ENCODE data around the gene CLIP4.

The CLIP4 gene

DNA sequence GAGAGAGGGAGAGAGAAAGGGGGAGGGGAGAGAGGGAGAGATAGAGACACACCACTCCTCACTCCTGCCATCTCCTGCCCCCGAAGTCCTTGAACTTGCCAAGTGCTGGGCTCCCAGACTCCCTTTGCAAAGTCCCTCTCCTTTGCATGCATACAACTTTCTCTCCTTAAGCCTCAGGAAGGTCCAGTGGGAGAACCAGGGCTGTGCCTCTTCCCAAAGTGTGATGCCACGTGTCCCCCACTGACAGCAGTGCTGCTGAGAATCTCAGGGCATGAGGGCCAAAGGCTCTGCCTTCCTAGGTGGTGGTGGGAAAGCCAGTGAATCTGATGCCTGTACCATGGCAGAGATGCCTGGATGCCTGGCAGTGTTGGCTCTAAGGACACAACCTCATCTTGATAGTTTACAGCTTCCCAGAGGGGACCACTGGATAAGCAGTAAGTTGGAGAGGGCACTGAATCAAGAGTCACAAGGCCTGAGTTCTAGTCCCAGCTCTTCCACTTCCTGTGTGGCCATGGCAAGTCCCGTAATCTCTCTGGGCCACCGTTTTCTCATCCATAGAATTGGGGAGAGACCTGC, 103.4 kb downstream of the CLIP4 start:
- DNase-seq (ENCODE audit: extremely low read depth in 1 of 2, low read depth in 1 of 2): no peak

DNA sequence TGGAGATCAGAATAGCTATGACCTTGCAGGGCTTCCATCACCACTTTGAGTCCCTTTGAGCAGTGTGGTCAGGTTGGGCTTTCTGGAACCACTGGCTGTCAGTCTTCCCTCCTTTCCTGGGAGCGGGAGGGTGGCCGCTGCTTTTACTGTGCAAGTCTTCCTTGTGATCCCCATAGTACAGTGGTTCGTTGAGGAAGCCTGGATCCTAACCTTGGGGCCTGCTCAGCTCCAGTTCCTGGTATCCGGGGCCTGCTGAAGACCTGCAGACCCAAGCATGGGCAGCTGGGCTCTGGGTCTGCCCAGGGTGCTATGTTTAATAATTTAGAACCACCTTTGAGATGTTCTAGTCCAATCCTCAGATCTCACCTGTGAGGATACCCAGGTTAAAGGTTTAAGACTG, 104.2 kb downstream of the CLIP4 start:
- no peak for DNase-seq (ENCODE audit: extremely low read depth in 1 of 2, low read depth in 1 of 2)

DNA sequence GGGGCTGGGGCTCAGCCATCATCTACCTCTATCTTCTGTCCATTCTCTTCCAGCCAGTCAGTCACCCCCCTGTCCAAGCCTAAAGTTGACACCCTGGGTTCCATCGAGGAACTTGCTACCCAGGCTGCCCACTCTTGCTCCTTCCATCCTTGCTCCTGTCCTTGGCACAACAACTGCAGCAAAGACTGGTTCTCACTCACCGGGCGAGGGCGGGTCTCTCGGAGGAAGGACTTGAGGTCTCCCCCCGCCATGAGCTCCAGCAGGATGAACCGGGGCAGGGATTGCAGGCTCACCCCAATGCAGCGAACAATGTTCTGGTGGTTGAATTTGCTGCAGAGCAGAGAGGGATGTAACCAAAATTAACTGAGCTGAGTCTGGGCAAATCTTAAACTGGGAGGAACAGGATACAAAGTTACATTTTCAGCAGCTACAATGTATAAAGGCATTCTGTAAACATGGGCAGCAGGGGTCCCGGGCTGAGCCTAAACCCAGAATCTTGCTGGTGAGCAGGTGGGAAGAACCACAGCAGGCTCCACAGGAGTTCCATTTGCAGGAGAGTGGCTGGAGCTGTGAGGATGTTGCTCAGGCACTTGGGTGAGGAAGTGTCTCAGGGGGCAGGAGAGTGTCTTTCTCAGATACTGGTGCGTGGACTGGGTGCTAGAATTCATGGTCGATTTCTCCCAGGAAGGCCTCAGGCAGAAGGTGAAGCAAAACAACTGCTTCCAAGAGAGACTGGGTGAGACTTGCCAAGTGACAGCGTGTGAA, 105.5 kb downstream of the CLIP4 start:
- no peak for DNase-seq (ENCODE audit: extremely low read depth in 1 of 2, low read depth in 1 of 2)

DNA sequence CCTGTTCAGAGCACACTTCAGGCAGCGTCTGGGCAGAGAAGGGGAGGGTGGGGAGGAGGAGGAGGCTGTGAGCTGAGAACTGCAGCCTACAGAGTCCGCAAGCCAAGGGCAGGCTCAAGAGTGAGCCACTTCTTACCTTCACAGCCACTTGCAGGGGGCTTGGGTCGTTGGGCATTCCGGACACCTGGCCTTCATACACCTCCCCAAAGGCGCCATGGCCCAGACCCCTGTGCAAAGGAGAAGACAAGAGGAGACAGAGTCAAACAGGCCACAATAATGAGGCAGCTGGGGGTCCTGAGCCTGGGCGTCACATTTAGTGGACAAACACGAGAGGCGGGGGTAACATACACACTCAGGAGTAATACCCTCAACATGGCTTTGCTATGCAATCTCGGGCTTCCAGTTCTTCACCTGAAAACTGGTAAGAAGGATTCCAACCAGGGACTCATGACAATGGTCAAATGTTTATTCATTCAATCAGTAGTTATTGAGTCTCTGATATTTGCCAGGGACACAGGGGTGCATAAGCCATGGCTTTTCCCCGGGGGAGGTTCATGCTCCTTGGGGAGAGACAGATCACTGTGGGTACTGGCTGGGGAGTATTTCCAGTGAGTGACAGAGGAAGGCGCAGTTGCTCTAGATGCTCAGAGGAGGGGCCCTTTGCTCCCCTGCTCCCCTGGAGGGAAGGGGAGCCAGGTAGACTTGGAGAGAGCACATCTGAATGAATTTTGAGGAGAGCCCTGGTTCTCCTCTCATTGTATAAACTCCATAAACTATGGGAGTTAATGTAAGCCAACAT, 107.4 kb downstream of the CLIP4 start:
- no peak for DNase-seq (ENCODE audit: extremely low read depth in 1 of 2, low read depth in 1 of 2)

DNA sequence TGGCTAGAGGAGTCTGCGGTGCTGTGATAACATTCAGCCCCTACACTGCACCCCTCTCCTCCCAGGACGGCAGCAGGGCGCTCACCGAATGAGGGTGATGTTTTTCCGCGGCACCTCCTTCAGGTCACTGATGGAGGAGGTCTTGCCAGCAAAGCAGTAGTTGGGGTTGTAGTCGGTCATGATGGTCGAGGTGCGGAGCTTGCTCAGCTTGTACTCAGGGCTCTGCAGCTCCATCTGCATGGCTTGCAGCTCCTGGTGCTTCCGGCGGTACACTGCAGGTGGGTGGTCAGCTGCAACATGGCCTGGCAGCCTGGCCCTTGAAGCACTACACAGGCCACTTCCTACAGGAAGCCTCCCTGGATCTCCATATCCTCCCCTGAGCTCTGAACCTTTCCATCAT, 108.0 kb downstream of the CLIP4 start:
- DNase-seq (ENCODE audit: extremely low read depth in 1 of 2, low read depth in 1 of 2): no peak

DNA sequence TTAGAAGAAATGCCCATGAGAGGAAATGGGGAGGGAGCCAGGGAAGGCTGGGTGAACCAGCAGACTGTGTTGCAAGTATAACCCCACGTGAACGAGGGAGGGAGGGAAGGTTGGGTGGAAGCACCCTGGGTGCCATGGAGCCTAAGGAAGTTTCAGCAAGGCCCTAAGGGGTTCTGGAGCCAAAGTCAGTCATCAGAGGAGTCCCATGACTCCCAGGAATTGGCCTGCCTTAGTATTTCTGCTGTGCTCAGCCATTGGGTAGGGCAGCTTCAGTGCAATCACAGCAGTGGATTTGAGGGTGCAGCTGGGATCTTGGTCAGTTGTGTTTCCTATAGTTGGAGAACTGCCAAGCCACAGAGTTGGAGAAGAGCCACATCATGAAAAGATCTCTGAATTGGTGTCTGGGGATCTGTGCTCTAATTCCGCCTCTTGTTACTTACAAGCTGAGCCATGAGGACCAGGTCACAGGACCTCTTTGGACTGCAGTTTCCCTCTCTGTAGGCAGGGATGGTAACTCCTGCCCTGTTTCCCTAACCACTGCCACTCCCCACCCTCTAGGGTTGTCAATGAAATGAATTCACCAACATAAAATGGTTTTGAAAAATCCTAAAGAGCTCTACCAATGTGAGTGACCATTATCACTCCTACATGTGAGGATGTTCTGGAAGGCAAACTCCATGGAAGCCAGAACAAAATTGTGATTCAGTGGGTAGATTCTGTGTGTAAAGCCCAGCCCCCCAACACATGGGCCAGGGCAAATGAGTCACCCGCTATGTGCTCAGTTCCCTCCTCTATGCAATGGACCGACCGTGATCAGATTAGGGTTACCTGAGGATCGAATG, 108.9 kb downstream of the CLIP4 start:
- no peak for DNase-seq (ENCODE audit: extremely low read depth in 1 of 2, low read depth in 1 of 2)

DNA sequence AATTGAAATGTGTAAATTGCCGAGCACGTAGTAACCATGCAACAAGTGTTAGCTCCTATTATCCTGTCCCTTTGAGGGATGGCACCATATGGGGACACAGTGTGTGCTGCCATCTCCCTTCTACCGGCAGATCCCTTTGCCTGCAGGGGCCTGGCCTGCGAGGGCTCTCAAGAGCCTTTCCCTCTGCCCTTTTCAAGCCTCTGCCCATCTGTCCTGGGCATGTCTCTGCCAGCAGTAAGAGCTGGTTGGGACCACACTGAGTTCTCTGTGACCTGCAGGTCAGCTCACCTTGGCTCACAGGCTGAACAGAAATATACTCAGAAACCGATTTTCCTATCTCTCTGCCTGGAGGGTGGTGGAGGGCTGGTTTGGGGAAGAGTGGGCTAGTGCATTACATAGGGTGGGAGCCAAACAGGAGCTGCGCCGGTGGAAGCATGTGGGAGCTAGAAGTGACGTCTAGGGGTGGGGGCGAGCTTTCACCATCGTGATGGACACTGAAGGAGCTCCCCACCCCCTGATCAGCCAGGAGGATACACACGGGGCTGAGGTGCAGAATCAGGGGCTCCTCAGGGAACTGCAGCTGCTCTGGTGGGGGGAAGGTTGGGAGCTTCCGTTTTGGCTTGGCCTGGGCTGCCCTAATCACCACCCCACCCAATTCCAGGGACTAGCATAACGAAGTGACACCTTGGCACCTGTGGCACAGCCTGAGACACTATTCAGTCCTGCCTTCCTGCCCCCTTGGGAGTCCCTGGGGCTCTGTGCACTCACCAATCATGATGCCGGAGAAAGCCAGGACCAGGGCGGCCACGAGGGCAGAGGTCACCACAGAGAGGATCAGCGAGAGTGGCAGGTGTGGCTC, 109.7 kb downstream of the CLIP4 start:
- no peak for DNase-seq (ENCODE audit: extremely low read depth in 1 of 2, low read depth in 1 of 2)

DNA sequence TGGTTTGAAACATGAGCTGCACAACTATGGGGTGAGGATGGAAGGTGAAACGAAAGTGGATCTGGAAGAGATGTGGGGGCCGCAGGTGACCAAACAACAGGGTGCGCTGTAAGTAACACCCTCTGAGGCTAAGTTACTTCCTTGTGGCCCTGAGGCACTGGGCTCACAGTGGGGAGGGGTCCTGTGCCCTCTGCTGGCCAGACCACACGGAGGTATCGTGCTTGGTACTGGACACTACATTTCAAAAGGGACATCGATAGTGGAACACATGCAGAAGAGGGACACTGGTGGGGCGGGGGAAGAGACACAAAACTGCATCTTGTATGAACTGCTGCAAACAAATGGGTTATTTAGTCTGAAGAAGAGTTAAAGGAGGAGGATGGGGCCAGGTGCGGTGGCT, 110.6 kb downstream of the CLIP4 start:
- no peak for DNase-seq (ENCODE audit: extremely low read depth in 1 of 2, low read depth in 1 of 2)

DNA sequence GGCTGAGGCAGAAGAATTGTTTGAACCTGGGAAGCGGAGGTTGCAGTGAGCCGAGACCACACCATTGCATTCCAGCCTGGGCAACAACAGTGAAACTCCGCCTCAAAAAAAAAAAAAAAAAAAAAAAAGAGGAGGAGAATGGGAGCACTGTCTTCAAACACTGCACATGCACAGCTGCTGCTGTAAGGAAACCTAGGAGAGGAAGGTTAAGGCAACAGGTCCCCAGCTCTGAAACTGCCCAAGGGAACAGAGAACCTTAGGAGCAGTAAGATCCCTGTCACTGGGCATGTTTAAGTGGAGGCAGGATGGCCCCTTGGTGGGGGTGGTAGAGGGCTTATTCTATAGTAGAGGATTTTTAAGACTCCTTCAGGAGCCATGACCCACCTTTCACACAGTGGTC, 111.2 kb downstream of the CLIP4 start:
- DNase-seq (ENCODE audit: extremely low read depth in 1 of 2, low read depth in 1 of 2): no peak

DNA sequence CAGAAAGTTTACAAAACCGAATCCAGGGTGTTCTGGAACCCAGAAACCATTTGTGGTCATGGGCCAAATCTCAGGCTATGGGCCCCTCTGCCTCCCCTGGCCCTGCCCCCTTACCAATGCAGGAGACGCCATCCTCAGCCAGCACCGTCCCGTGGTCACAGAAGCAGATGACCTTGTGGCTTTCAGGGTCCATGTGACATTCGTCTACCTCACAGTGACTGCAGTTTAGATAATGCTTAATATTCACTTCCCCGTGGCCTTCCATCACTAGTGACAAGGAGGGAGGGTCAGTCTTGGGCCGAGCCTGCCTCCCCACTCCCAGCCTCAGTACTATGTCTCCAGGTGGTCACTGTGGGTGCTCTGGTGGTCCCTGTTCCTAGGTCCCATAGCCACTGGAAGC, 111.6 kb downstream of the CLIP4 start:
- DNase-seq (ENCODE audit: extremely low read depth in 1 of 2, low read depth in 1 of 2): no peak

DNA sequence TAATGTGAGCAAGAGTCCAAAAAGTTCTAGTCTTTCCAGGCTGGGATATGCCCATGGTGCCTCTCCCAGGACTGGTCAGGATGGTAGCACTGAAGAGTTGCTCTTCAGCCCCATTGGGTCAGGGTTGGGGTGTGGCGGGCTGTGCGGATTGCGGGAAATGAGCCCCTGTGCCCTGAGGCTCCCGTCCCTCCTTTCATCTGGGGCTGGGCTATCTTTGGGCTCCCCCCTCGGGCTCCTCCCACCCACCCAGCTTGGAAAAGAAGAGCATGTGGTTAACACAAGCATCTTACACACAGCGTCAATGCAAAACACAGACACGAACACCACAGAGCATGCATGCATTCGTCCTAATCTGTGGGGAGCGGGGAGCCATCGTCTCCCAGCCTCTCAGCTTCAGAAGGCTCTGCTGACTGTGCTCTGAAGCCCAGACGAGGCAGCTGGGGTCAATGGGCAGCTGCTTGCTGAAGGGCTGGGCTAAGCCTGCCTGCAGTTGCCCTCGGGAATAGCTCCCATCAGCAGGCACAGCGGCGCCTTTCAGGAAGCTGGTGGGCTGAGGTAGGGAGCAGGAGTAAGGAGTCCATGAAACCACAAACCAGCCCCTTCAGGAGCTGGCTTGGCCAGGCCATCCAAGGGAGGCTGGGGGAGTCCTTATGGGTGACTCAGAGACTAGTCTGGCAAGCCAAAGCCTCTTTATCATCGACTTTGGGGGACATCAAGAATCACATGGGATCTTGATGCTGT, 112.9 kb downstream of the CLIP4 start:
- DNase-seq (ENCODE audit: extremely low read depth in 1 of 2, low read depth in 1 of 2): no peak

DNA sequence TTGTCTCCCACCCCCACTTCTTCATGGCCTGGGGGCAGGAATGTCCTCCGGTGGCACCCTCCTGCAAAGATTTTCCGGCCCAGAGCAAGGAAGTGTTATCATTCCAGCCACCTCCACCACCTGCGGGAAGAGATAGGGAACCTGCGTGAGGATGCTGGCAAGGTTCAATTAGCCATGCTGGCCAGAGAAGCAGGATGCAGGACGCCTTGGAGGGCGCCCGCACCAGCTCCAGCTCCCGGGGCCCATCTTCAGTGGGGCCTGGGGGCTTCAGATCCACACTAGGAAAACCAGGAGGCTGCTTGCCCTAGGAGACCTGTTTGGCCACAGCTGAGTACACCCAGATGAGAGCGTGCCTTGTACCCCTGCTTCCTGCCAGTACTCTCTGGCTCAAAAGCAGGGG, 113.7 kb downstream of the CLIP4 start:
- no peak for DNase-seq (ENCODE audit: extremely low read depth in 1 of 2, low read depth in 1 of 2)

DNA sequence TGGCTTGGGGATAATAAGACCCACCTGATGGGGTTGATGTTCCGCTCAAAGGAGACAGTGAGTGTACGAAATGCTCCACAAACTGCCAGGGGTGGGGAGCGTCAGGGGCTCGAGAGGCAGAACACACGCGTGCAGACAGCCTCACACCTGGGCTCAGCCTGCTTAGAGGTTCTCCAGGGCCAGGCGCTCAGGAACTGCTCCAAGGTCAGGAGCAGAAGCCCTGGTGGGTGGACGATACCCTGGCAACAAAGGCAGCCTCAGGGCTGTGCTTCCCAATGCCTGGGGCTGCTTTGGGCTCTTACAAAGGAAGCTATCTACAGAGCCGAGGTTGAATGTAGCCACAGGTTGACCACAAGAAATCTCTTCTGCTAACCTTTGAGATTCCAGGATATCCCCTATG, 114.4 kb downstream of the CLIP4 start:
- no peak for DNase-seq (ENCODE audit: extremely low read depth in 1 of 2, low read depth in 1 of 2)

DNA sequence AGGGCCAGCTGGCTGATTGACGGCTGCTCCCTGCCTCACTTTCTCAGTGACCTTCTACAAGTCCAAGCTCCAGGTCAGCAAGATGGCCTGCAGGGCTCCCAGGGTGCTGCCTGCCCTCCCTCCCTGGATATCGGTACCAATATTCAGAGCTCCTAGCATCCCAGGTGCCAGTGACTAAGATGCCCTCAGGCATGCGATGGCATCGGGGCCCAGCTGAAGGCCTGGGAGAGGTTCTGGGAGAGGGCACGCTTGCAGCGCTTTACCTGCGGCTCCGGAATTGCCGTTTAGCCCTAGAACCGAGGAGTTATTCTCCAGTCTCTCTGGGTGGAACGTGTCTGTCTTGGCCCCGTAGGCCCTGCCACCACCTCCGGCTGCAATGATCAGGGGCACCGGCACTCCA, 116.8 kb downstream of the CLIP4 start:
- DNase-seq (ENCODE audit: extremely low read depth in 1 of 2, low read depth in 1 of 2): no peak

DNA sequence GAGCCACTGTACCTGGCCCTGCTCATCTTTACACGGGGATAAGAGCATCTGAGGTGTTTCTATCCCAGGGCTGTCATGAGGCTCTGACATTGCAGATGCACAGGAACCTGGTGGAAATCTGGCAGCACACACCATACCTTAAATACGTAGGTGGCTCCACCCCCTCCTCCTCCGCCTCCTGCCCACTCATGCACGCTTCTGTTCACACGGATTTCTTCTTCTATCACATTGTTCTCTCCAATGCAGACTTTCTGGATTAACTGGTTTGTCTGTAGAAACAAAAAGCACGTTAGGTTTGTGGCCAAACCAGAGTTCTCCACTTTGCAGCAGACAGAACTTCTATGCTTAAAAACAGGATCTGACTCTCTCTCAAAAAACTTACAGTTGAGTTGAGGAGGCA, 118.2 kb downstream of the CLIP4 start:
- no peak for DNase-seq (ENCODE audit: extremely low read depth in 1 of 2, low read depth in 1 of 2)

DNA sequence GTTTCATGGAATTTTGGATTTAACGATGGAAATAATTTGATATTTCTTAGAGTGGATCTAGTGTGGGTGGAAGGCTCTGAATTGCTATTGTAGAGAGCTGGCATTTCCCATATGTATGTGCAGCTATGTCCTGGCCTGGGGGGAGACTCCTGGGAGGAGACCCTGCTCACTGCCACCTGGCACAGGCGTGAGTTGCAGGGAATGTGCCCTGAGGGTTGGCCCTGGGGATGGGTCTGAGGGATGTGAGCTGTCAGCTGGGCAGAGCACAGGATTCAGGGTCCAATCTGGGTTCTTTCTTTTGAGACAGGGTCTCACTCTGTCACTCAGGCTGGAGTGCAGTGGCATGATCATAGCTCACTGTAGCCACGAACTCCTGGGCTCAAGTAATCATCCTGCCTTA, 120.2 kb downstream of the CLIP4 start:
- DNase-seq (ENCODE audit: extremely low read depth in 1 of 2, low read depth in 1 of 2): no peak

DNA sequence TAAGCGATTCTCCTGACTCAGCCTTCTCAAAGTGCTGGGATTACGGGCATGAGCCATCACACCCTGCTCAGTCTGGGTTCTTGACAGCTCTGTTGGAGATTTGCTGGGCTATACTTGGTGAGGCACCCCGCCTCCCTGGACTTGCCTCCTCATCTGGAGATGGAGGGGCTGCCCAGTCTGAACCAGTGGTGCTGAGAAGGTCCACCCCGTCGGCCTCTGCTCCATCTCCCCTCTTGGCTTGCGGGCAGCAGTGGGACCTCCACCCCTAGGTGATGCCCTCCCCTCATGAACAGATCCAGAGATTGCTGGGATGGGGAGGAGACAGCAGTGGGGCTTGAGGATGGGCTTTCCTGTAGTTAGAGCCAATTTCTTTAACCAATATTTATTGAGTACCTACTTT, 120.9 kb downstream of the CLIP4 start:
- DNase-seq (ENCODE audit: extremely low read depth in 1 of 2, low read depth in 1 of 2): no peak

DNA sequence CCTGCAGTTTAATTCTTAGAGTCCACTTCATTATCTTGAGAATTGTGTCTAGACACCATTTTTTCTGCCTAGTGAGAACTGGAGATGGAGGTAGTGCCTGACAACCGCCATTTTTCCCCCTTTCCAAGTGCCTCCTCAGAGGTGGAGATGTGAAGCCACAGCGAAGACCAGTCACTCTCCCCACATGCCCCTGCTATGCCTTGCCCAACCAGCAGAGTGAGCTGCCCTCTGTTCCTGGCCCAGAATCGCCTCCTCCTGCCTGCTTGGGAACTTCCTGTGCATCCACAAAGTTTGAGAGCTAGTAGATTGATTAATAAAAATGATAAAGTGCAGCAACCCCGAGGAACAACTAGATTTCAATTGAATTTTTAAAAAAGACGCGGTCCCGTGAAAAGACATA, 123.3 kb downstream of the CLIP4 start:
- DNase-seq (ENCODE audit: extremely low read depth in 1 of 2, low read depth in 1 of 2): no peak

Measured in activated CD8-positive, alpha-beta memory T cell treated with anti-CD3 and anti-CD28 coated beads for 1 hour (primary cell).